Activated CD4-positive, alpha-beta T cell treated with anti-CD3 and anti-CD28 coated beads, Interleukin-2, amount 50 U/mL, for 48 hours (primary cell): ENCODE data around the gene FAM222B.
"Not testable (repeated sequence)": the region's sequence is repeated elsewhere in the genome, so short reads cannot be mapped to it uniquely, and the experiment has no call there.

Experiments
- DNase-seq, 2 experiments: peaks; one replicate each; pipeline ENCODE4 v3.0.0-alpha.2; 2020

The FAM222B gene

DNA sequence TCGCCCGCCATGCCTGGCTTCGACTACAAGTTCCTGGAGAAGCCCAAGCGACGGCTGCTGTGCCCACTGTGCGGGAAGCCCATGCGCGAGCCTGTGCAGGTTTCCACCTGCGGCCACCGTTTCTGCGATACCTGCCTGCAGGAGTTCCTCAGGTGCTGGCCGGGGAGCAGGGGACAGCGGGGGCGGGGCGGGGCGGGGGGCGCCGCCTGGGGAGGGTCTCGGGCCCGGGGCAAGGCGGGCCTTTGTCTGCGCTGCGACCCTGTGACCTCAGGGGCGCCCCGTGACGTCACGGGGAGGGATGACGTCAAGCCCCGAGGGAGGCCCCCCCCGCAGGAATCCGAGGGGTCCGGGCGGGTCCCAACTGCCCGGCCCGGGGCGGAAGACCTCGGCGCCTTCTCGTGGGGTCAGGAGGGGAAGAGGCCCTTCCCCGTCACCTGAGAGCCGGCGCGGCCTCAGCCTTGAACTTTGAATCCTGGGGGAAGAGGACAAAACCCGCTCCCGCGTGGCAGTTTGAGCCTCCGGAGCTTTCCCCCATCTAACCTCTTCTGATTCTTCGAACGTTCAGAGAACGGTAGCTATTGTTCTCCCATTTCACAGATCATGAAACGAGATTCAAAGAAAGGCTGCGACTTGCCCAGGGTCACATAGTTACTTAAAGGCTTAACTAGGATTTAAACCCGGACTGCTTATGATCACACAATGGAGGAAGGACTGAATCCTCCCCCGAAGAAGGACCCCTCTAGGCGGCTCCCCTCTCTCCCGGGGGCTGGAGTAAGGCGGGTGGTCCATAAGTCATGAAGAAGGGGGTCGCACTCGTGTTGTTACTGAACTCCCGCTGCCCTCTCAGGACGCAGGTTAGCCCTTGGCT is 98.3 kb downstream of the FAM222B start:
- DNase-seq: peak; percentile 73 to 77

DNA sequence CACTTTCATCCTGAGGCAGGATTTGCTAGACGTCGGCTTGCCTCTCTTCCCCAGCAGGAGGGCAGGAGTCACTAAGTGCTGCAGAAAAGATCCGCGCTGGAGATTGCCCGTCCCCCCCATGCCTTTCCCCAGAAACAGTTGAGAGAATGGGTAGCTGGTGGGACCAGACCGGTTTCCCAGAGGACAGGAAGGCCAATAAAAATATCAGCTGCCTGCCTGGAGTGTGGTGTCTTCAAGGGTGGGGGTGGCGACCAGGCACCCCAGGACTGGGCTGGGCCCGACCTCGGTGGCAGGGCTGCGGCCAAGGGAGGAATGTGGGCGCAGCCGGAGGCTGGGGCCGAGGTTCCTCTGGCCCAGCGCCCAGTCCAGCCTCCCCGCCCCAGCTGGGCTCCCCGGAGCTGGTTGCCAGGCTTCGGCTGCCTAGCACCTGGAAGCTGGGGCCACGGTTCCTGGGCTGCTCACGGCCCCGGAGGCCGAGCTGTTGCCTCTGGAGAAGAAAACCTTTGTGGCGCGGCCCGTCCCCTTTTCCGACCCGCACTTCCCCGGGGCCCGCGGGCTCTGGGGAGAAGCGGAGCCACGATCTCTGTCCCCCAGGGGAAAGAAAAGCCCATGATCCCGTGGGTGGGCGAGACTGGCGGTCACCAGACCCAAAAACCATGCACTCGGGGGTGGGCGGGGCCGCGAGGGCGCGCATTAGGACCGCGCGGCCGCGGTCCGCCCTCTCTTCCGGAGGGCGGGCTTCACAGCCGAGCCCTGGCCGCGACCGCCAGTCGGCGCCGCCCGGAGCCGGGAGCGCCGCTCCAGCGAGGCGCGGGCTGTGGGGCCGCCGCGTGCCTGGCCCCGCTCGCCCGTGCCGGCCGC is 99.1 kb downstream of the FAM222B start, which contains the start of gene TRAF4:
TRAF4 (plus strand) TSS at position 769 of the 861 bp plus-strand sequence. CDS start 102 bp downstream, outside the sequence.
- DNase-seq: peak; percentile 87 to 88

DNA sequence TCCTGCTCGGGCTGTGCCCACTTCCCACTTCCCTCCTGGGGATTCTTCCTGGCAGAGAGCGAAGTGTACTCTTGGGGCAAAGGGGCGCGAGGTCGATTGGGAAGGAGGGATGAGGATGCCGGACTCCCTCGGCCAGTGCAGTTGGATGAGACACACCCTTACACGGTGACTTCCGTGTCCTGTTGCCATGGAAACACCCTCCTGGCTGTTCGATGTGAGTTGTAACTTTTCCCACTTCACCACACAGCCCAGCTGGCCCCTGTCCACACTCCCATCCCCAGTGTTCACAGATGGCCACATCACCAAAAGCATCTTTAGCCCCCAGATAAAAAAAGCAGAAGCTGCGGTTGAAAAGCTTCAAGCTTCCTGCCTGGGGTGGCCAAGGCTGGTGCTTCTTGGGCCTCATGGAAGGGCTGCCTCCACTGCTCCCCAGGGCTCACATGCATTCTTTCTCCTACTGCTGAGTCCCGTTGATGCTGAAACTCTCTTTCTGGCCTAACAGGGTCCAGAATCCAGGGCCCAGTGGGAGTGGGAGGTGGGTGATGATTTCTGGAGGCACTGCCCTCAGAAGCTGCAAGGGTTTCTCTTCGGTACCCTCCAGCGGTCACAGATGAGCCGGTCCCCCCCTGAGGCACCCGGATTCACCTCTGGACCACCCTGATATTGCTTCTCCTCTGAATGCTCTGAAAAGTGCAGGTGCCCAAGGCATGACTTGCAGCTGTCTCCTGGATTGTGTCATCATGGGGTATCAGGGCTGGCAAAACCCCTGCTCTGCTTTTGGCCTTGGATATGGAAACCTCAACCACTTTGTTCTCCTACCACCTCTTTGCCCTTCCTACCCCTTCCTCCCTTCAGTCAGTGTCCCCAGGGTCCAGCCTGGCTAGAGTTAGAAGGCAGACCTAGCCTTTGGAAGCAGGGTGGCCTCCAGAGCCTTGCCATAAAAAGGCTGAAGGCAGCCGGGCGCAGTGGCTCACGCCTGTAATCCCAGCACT is 100.9 kb downstream of the FAM222B start:
- no peak for DNase-seq

DNA sequence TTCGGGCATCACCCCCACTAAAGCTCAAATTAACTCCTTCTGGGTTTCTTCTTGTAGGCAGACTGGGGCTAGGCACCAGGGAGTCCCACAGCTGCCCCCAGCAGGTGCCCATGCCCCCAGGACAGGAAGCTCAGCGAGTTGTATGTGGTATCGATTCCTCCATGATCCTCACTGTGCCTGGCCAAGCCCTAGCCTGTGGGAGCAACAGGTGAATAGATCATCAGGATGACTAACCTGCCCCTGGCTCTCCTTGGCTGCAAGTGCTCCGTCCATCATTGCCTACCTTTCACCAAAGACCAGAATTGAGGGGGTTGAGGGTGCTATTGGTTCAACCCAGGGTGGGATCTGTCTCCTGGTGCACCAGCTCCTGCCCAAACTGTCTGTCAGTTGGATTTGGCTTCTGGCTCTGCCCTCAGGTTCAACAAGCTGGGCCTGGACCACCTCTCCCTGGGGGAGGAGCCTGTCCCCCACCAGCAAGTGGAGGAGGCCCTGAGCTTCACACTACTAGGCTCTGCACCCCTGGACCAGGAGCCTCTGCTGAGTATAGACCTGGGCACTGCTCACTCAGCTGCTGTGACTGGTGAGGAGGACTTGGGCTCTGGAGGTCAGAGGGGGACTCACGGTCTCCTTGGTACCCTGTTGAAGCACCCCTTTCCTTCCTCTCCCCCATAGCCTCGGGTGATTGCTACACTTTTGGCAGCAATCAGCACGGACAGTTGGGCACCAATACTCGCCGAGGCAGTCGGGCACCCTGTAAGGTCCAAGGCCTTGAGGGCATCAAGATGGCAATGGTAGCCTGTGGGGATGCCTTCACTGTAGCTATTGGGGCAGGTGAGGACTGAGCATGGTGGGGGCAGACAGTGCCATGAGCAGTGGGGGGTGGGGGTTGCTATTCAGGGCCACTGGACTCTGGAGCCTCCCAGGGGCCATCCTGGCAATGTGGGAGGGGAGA is 101.9 kb downstream of the FAM222B start:
- DNase-seq: no peak

DNA sequence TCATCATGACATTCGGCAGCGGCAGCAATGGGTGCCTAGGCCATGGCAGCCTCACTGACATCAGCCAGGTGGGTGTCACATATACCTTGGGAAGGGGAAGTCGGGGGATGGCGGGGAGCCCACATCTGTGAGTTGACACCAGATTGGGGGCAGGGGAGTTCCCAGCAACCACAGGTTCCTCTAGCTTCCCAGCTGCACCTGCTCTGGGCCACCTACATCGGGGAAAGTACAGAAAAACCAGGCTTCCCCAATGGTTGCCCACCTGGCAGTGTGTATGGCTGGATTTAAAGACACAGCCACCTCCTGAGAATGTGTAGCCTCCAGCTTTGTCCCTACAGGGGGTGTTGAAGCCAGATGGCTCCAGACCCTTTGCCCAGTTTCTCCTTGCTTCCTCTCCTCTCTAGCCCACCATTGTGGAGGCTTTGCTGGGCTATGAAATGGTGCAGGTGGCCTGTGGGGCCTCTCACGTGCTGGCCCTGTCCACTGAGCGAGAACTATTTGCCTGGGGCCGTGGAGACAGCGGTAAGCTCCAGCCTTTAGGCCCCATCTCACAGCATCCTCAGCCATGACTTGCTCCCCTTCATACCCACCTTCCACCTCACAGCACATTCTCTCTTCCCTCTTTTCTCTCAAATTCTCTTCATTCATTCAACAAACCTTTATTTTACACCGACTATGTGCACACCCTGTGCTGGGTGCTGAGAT is 103.8 kb downstream of the FAM222B start:
- peak; percentile 44 to 62 for DNase-seq

DNA sequence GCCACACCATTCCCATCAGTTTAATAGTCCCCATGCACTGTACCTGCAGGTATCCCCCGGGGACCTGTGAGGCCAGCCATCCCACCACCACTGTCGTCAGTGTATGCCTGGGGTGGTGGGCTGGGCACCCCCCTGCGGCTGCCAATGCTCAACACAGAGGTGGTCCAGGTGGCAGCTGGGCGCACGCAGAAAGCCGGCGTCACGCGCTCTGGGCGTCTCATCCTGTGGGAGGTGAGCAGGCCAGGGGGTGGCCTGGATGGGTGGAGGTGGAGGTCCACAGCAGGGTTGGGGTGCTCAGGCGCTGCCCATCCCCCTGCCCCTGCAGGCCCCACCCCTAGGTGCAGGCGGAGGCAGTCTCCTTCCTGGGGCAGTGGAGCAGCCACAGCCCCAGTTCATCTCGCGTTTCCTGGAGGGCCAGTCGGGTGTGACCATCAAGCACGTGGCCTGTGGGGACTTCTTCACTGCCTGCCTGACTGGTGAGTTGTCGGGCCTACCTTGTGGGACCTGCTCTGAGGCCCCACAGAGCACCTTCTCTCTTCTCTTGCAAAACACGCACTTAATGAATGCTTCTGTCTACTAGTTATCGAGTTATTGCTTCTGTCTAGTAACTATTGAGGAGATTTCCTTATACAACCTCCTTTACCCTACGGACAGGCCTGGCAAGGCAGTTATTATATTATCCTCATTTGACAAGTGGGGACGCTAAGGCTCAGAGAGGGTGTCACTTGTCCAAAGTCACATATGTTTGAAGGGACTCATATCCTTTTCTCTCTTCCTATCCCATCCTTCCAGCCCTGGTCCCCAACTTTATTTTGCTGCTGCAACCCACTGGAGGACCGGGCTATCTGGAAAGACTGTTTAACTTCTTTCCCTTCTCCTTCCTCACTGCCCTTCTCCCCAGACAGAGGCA is 104.6 kb downstream of the FAM222B start:
- no peak for DNase-seq

DNA sequence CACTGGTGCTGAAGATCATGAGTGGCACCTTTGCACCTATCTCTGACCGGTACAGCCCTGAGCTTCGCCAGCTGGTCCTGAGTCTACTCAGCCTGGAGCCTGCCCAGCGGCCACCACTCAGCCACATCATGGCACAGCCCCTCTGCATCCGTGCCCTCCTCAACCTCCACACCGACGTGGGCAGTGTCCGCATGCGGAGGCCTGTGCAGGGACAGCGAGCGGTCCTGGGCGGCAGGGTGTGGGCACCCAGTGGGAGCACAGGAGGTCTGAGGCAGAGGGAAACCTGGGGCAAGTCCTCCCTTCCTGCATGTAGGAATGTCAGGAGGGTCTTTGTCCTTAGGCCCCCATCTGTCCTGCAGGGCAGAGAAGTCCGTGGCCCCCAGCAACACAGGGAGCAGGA is 105.3 kb downstream of the FAM222B start:
- DNase-seq: no peak

DNA sequence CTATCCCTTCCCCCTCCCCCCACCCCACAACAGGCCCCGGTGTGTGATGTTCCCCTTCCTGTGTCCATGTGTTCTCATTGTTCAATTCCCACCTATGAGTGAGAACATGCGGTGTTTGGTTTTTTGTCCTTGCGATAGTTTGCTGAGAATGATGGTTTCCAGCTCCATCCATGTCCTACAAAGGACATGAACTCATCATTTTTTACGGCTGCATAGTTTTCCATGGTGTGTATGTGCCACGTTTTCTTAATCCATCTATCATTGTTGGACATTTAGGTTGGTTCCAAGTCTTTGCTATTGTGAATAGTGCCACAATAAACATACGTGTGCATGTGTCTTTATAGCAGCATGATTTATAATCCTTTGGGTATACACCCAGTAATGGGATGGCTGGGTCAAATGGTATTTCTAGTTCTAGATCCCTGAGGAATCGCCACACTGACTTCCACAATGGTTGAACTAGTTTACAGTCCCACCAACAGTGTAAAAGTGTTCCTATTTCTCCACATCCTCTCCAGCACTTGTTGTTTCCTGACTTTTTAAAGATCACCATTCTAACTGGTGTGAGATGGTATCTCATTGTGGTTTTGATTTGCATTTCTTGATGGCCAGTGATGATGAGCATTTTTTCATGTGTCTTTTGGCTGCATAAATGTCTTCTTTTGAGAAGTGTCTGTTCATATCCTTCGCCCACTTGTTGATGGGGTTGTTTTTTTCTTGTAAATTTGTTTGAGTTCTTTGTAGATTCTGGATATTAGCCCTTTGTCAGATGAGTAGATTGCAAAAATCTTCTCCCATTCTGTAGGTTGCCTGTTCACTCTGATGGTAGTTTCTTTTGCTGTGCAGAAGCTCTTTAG is 106.4 kb downstream of the FAM222B start:
- not testable (repeated sequence) for DNase-seq

DNA sequence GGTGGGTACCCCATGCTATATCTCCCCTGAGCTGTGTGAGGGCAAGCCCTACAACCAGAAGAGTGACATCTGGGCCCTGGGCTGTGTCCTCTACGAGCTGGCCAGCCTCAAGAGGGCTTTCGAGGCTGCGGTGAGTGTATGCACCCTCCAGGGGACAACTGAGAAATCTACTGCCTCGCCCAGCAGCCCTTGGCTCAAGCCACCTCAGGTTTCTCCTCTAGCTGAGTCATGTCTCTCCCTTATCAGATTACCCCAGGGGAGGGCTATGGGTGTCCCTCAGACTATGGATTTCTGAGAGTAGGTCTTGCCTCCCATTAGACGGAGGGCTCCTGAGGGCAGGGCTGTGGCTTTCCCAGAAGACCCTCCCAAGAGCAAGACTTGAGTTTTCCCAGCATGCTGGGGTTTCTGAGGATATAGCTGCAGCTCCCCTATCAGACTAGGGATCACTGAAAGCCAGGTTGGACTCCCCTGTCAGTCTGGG is 107.3 kb downstream of the FAM222B start:
- DNase-seq: no peak

DNA sequence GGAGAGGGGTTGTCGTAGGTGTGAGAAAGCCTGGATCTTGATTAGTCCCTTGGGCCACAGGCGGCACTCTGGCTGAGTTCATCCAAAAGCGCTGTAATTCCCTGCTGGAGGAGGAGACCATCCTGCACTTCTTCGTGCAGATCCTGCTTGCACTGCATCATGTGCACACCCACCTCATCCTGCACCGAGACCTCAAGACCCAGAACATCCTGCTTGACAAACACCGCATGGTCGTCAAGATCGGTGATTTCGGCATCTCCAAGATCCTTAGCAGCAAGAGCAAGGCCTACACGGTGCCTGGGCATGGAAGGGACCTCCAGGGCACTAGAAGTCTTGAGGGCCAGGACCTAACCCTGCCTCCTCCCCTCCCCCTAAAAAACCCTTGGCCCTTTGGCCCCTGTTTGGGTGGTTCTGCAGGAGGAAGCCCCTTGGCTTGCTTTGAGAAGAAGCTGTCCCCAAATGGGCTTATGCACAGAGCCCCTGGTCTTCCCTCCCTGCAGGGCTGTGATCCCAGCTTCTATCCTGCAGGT is 107.8 kb downstream of the FAM222B start:
- DNase-seq: no peak

DNA sequence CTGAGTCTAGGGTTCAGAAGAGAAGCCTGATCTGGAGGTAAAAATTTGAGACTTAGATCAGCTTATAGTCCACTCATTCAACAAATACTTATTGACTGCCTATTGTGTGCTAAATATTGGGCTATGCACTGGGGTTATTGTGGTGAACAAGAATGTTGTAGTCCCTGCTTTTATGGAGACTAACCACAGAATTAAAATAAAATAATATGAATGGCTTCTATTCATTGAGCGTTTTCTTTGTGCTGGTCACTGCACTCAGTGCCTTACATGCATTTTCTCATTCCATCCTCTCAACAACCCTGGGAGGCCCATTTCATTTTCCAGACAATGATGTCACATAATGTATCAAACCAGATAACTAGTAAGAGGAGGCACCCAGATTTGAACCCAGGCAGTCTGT is 109.2 kb downstream of the FAM222B start:
- DNase-seq: no peak

DNA sequence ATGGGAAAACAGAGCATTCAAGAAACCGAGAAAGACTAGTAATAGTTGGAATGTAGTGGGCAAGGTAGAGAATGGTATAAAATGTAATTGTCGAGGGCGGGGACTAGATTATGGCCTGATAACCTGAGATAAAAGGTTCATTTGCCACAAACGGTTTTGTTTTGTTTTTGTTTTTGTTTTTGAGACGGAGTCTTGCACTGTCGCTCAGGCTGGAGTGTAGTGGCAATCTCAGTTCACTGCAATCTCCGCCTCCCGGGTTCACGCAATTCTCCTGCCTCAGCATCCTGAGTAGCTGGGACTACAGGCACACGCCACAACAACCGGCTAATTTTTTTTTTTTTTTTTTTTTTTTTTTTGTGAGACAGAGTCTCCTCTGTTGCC is 112.7 kb downstream of the FAM222B start:
- DNase-seq: no peak

DNA sequence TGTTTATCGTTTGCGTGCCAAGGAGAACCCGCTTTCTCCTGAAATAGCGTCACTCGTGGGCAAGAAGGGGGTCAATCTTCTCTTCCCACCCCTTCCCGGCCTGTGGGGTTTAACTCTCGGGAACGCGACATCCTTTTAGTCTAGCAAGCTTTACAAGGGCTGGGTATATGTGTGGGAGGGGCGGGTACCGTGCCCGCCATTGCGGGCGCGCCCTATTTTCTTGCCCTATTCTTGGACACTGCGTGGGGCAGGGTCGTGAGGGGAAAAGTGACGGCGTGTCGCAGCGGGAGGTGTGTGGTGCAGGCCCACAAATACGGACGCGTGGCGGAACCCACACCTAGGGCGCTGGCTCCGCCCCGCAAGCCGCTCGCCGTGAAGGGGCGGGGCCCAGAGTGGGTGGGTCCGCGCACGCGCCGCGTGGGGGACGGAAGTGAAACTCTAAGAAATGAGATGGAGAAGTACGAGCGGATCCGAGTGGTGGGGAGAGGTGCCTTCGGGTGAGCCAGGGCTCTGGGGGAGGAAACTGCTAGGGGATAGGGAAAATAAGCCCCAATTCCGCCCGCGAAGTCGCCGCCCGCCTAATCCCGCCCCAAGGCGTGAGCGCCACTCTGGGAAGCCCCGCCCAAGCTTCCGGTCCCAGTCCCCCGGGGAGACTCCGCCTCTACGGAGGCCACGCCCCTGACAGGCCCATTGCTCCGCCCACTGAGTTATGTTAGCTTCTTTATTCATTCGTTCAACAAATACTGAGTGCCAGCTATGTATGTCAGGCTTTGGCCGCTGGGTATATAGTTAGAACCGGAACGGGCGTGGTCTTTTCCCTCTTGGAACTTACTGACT is 114.0 kb downstream of the FAM222B start, which contains the start of gene NEK8:
NEK8 (plus strand) TSS at position 425 of the 837 bp plus-strand sequence; CDS start at position 451, 26 bp downstream.
- peak; percentile 99 to 100 for DNase-seq

DNA sequence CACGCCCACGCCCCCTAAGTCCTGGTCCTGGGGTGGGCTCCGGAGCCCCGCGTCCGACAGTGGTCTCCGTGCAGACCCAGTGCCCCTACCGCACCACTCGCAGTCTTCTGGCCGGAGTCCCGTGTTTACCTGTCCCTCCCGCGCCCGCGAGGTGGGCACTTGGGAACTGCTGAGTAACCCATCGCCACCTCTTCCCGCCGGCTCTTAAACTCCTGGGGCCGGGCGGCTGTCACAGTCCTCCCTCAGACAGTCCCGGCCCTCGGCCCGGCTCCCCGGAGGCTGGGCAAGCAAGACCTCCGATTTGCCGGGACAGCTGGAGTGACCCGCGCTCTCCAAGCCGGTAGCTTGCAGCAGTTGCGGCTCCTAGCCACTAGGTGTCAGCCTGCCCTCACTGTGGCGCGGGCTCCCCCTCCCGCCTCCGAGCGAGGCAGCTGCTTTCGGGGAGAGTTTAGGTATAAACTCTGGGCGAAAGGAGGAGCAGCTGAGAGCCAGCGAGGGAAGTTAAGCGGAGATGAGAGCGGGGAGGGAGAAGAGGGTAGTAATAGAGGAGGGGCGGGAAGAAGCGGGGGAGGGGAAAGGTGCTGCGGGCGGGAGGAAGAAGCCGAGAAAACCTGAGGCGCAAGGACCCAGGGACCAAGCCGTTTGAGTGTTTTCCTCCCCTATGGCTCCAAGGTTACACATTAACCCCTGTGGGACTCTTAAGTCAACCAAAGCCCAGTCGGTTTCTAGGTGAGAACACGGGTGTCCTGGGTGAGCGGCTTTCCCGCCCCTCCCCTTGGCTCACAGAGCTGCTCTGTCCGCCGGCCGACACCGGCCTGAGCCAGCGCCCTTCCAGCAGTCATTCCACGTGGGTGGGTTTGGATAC is 115.7 kb downstream of the FAM222B start:
- peak; percentile 96 to 97 for DNase-seq

DNA sequence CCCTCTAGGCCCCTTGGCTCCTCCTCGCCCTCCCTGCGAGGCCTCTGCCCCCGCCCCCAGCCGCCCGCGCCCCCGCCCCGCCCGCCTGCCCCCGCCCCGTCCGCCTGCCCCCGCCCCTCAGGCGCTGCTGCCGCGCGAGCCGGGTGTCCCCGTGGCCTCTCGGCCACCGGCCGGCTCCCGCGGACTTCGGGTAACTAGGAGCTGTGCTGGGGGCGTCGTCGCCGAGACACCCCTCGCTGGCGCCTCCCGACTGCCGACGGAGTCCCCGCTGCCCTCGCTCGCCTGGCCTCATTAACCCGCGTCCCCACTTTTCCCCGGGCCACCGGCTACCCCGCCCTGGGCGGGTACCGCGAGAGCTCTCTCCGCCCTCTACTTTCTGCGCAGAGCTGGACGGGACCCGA is 116.4 kb downstream of the FAM222B start, which contains the start of gene TLCD1:
TLCD1 (minus strand) TSS at position 8 of the 401 bp plus-strand sequence. CDS start 136 bp downstream, outside the sequence.
- peak; percentile 82 to 85 for DNase-seq
